ENCODE data around the gene WBP1L. TPM values are rescaled to one million over a fixed set of nuclear protein-coding genes. Genes with fewer than 3 reads are reported as not detected.
"Not testable (repeated sequence)": the region's sequence is repeated elsewhere in the genome, so short reads cannot be mapped to it uniquely, and the experiment has no call there.

WBP1L gene
- total RNA-seq, 1 experiment from 2014 or later, result 24.1 TPM

- Histone ChIP-seq H3K27me3 (no peaks in the 10 kb centered on the region), H3K4me3 (no peak overlapping the region), H3K27ac (no peak overlapping the region), H3K4me1 (no peaks in the 10 kb centered on the region), H3K36me3 (peaks cover 17% of the 10 kb centered on the region), H3K9me3 (replicated peaks) (no peaks in the 10 kb centered on the region)
- DNase-seq, result no peak
Observed at GRCh38 chr10:102735065-102735562, 8.6 kb upstream of the WBP1L start.

GRCh38 chr10:102738692-102739121 lies 5.0 kb upstream of the WBP1L start:
- H3K9me3 ChIP-seq (replicated peaks), result no peaks in the 10 kb centered on the region
- DNase-seq, result no peak
- peaks cover 10% of the 10 kb centered on the region; the same call in 1 of the 2 replicates for H3K36me3 ChIP-seq
- peaks cover 7% of the 10 kb centered on the region; the same call in 1 of the 2 replicates for H3K4me1 ChIP-seq
- H3K27ac ChIP-seq, result no peak overlapping the region
- H3K27me3 ChIP-seq, result no peaks in the 10 kb centered on the region
- no peak overlapping the region for H3K4me3 ChIP-seq

GRCh38 chr10:102740229-102740628 lies 3.5 kb upstream of the WBP1L start:
- no peak overlapping the region for H3K27ac ChIP-seq
- H3K27me3 ChIP-seq, result no peaks in the 10 kb centered on the region
- H3K4me1 ChIP-seq, result peaks cover 9% of the 10 kb centered on the region
- H3K36me3 ChIP-seq, result peaks cover 8% of the 10 kb centered on the region; the same call in 1 of the 2 replicates
- no peaks in the 10 kb centered on the region for H3K9me3 ChIP-seq (replicated peaks)
- DNase-seq, result no peak
- H3K4me3 ChIP-seq, result no peak overlapping the region

DNA sequence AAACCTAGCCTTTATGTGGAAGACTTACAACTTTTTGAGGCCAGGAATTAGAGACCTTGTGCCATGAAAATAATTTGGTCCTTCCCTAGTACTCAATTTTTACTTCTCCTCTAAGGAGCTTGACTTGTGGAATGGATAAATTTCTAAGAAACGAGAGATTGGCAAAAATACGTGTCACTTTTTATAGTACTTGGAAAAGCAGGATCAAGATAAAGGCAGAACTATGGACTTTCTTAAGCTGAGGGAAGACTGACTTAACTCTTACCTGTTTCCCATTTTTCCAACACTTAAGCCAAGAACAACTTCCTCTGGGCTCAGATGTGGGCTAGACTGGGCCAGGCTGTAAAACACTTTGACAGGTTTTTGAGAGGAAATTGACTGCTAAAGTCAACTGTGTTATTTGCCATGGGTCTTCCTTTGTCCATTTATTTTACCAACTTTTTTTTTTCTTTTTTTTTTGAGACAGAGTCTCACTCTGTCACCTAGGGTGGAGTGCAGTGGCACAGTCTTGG lies 2.0 kb upstream of the WBP1L start:
- H3K9me3 ChIP-seq (replicated peaks), result no peaks in the 10 kb centered on the region
- H3K27ac ChIP-seq, result no peak overlapping the region
- H3K36me3 ChIP-seq, result peaks cover 8% of the 10 kb centered on the region; the same call in 1 of the 2 replicates
- no peak for DNase-seq
- H3K4me3 ChIP-seq, result no peak overlapping the region
- H3K4me1 ChIP-seq, result peaks cover 19% of the 10 kb centered on the region
- H3K27me3 ChIP-seq, result no peaks in the 10 kb centered on the region

DNA sequence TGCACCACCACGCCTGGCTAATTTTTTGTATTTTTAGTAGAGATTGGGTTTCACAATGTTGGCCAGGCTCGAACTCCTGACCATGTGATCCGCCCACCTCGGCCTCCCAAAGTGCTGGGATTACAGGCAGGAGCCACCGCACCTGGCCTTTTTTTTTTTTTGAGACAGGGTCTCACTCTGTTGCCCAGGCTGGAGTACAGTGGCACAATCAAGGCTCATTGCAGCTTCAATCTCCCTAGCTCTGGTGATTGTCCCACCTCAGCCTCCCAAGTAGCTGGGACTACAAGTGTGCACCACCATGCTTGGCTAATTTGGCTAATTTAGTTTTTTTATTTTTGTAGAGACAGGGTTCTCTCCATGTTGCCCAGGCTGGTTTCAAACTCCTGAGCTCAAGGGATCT lies 1.4 kb upstream of the WBP1L start:
- not testable (repeated sequence) for DNase-seq; H3K36me3 ChIP-seq; H3K27me3 ChIP-seq; H3K4me3 ChIP-seq; H3K9me3 ChIP-seq (replicated peaks); H3K27ac ChIP-seq
- peaks cover 19% of the 10 kb centered on the region for H3K4me1 ChIP-seq

GRCh38 chr10:102743078-102743587 lies 615 bp upstream of the WBP1L start:
- H3K4me1 ChIP-seq, result peaks cover 19% of the 10 kb centered on the region
- H3K9me3 ChIP-seq (replicated peaks), result no peaks in the 10 kb centered on the region
- no peak for DNase-seq
- H3K27me3 ChIP-seq, result no peaks in the 10 kb centered on the region
- peak overlapping the region; percentile 33 for H3K4me3 ChIP-seq
- H3K27ac ChIP-seq, result no peak overlapping the region; the same call in 1 of the 2 replicates
- no peaks in the 10 kb centered on the region for H3K36me3 ChIP-seq

DNA sequence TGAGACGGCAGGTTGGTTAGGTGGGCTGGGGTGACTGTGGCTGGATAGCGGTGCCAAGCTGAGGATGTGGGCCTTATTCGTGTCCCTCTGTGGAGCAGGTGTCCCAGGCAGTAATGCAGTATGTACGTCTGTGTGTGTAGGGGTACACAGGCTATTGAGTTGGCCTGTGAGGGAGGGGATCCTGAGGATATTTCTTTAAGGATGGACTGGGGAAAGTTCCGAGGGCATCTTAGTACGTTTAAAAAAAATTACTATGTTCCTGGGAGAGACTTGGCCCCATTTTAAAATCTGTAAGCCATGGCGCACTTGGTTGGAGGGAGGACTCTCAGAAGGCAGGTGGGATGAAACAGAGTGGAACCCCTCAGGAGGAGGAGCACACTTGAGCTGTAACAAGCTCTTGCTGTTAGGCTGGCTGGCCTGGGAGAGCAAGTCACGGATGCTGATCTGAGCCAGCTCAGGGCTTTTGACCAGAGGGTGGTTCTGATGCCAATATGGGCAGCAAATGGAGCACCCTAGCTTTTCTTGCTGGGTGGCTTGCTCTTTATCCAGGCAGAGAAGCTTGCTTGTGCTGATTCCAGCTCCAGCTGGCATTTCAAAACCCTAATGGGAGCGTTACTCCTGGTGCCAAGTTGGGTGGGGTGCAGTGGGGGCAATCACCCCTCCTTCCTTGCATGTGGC lies 765 bp downstream of the WBP1L start:
- no peaks in the 10 kb centered on the region for H3K36me3 ChIP-seq
- H3K27me3 ChIP-seq, result no peaks in the 10 kb centered on the region
- peak overlapping the region; percentile 2; the same call in 1 of the 2 replicates for H3K27ac ChIP-seq
- DNase-seq, result no peak
- peak overlapping the region; percentile 67 for H3K4me3 ChIP-seq
- peaks cover 19% of the 10 kb centered on the region for H3K4me1 ChIP-seq
- no peaks in the 10 kb centered on the region for H3K9me3 ChIP-seq (replicated peaks)

- H3K27ac ChIP-seq, result no peak overlapping the region
- no peak for DNase-seq
- peaks cover 19% of the 10 kb centered on the region for H3K4me1 ChIP-seq
- H3K9me3 ChIP-seq (replicated peaks), result no peaks in the 10 kb centered on the region
- no peaks in the 10 kb centered on the region for H3K27me3 ChIP-seq
- H3K4me3 ChIP-seq, result no peak overlapping the region
- H3K36me3 ChIP-seq, result no peaks in the 10 kb centered on the region
Observed at GRCh38 chr10:102745157-102745556, 1.4 kb downstream of the WBP1L start.

GRCh38 chr10:102752266-102752930 lies 8.7 kb downstream of the WBP1L start:
- peaks cover 17% of the 10 kb centered on the region for H3K4me1 ChIP-seq
- no peak for DNase-seq
- no peak overlapping the region for H3K27ac ChIP-seq
- no peaks in the 10 kb centered on the region for H3K9me3 ChIP-seq (replicated peaks)
- no peak overlapping the region for H3K4me3 ChIP-seq
- no peaks in the 10 kb centered on the region for H3K36me3 ChIP-seq
- no peaks in the 10 kb centered on the region for H3K27me3 ChIP-seq

DNA sequence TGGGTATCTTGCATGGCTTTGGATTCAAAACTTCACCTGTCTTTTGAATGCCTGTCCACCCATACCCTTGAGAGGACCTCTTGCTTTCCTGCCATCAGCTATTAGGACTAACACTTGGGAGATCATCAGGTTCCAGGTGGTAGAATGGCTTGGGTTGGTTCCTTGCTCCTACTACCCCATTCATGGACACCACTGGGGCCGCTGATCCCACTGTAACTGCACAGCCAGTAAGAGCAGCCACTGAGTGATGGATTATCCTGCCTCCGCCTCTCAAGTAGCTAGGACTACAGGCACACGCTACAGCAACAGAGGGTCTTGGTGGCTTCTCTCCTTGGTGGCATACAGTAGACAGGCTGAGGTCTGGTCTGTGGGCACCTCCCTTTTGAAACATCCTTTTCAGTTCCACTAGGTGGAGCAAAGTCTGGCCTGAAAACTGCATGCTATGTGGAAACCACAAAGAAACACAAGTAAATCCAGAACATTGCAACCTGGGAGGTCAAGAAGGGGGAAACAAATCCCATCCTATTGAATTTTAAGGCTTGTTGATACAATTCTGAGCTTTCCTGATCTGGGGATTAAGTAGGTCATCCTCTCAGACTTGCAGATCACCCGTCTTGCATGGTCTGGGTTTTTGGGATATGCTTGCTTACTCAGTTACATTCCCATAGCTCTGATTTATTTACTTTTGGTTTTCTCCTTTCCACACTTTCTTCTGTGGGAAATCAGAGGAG lies 9.4 kb downstream of the WBP1L start:
- Histone ChIP-seq H3K9me3 (replicated peaks) (no peaks in the 10 kb centered on the region), H3K4me1 (peaks cover 17% of the 10 kb centered on the region), H3K4me3 (no peak overlapping the region), H3K36me3 (no peaks in the 10 kb centered on the region), H3K27me3 (no peaks in the 10 kb centered on the region), H3K27ac (no peak overlapping the region)
- peak; percentile 88 to 96 for DNase-seq

GRCh38 chr10:102753718-102754117 lies 10.0 kb downstream of the WBP1L start:
- Histone ChIP-seq H3K4me3 (no peak overlapping the region), H3K9me3 (replicated peaks) (no peaks in the 10 kb centered on the region), H3K27ac (no peak overlapping the region), H3K27me3 (no peaks in the 10 kb centered on the region), H3K4me1 (peaks cover 17% of the 10 kb centered on the region), H3K36me3 (no peaks in the 10 kb centered on the region)
- DNase-seq, result no peak

GRCh38 chr10:102757323-102757722 lies 13.6 kb downstream of the WBP1L start:
- Histone ChIP-seq H3K4me3 (no peak overlapping the region), H3K4me1 (peaks cover 17% of the 10 kb centered on the region), H3K27ac (no peak overlapping the region), H3K36me3 (no peaks in the 10 kb centered on the region), H3K9me3 (replicated peaks) (no peaks in the 10 kb centered on the region), H3K27me3 (no peaks in the 10 kb centered on the region)
- no peak for DNase-seq

DNA sequence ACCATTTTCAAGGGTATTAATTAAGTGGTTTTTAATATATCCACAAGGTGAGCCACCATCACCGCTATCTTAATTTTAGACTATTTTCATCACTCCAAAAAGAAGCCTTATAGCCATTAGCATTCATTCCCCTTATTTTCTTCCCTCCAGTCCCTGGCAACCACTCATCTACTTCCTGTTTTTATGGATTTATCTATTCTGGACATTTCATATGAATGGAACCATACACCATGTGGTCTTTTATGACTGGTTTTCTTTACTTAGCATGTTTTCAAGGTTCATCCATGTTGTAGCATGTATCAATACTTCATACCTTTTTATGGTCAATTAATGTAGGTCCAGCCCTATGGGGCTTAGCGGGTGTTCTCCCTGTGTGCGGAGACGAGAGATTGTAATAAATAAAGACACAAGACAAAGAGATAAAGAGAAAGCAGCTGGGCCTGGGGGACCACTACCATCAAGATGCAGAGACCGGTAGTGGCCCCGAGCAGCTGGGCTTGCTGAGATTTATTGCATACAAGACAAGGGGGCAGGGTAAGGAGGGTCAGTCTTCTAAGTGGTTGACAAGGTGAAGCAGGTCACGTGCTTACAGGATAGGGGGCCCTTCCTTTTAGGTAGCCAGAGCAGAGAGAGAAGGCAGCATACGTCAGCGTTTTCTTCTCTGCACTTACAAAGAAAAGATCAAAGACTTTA lies 14.6 kb downstream of the WBP1L start:
- Histone ChIP-seq H3K4me1 (peaks cover 12% of the 10 kb centered on the region), H3K27ac (no peak overlapping the region), H3K4me3 (no peak overlapping the region), H3K27me3 (no peaks in the 10 kb centered on the region), H3K36me3 (no peaks in the 10 kb centered on the region), H3K9me3 (replicated peaks) (no peaks in the 10 kb centered on the region)
- DNase-seq, result no peak

DNA sequence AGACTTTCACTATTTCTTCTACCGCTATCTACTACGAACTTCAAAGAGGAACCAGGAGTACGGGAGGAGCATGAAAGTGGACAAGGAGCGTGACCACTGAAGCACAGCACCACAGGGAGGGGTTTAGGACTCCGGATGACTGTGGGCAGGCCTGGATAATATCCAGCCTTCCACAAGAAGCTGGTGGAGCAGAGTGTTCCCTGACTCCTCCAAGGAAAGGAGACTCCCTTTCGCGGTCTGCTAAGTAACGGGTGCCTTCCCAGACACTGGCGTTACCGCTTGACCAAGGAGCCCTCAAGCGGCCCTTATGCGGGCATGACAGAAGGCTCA lies 15.2 kb downstream of the WBP1L start:
- H3K27me3 ChIP-seq; H3K36me3 ChIP-seq; H3K4me3 ChIP-seq; DNase-seq; H3K9me3 ChIP-seq (replicated peaks); H3K27ac ChIP-seq; H3K4me1 ChIP-seq: not testable (repeated sequence)
